ENCODE results near the gene ZNF277.
"Not testable (repeated sequence)": the region's sequence is repeated elsewhere in the genome, so short reads cannot be mapped to it uniquely, and the experiment has no call there.

Gene ZNF277

GRCh38 chr7:112296432-112296831, 89.9 kb downstream of the ZNF277 start:
- no peak for DNase-seq

GRCh38 chr7:112297681-112298080, 91.2 kb downstream of the ZNF277 start:
- DNase-seq: no peak

- no peak for DNase-seq
Observed at GRCh38 chr7:112298543-112299100, 92.1 kb downstream of the ZNF277 start.

- no peak for DNase-seq
Observed at GRCh38 chr7:112300072-112300471, 93.6 kb downstream of the ZNF277 start.

GRCh38 chr7:112300831-112301407, 94.4 kb downstream of the ZNF277 start:
- no peak for DNase-seq

GRCh38 chr7:112302566-112302965, 96.1 kb downstream of the ZNF277 start:
- no peak for DNase-seq

- no peak for DNase-seq
Observed at GRCh38 chr7:112306903-112307302, 100.4 kb downstream of the ZNF277 start.

- no peak for DNase-seq
Observed at GRCh38 chr7:112307506-112307905, 101.0 kb downstream of the ZNF277 start.

- no peak for DNase-seq
Observed at GRCh38 chr7:112308974-112309373, 102.5 kb downstream of the ZNF277 start.

- DNase-seq: not testable (repeated sequence)
Observed at GRCh38 chr7:112316803-112317202, 110.3 kb downstream of the ZNF277 start.

GRCh38 chr7:112322070-112322469, 115.6 kb downstream of the ZNF277 start:
- DNase-seq: no peak

- no peak for DNase-seq
Observed at GRCh38 chr7:112327566-112327965, 121.1 kb downstream of the ZNF277 start.

GRCh38 chr7:112331492-112331891, 125.0 kb downstream of the ZNF277 start:
- no peak for DNase-seq

GRCh38 chr7:112334366-112334765, 127.9 kb downstream of the ZNF277 start:
- DNase-seq: no peak

GRCh38 chr7:112336261-112336660, 129.8 kb downstream of the ZNF277 start:
- DNase-seq: no peak

GRCh38 chr7:112336936-112337576, 130.6 kb downstream of the ZNF277 start:
- DNase-seq: no peak

GRCh38 chr7:112337892-112338291, 131.4 kb downstream of the ZNF277 start:
- DNase-seq: no peak

- DNase-seq: no peak
Observed at GRCh38 chr7:112338786-112339185, 132.3 kb downstream of the ZNF277 start.

GRCh38 chr7:112341464-112341863, 135.0 kb downstream of the ZNF277 start:
- no peak for DNase-seq

GRCh38 chr7:112346381-112347060, 140.0 kb downstream of the ZNF277 start:
- no peak for DNase-seq

GRCh38 chr7:112347088-112347487, 140.6 kb downstream of the ZNF277 start:
- DNase-seq: no peak

- no peak for DNase-seq
Observed at GRCh38 chr7:112350585-112350984, 144.1 kb downstream of the ZNF277 start.

- no peak for DNase-seq
Observed at GRCh38 chr7:112356596-112356995, 150.1 kb downstream of the ZNF277 start.

GRCh38 chr7:112357136-112357535, 150.6 kb downstream of the ZNF277 start:
- no peak for DNase-seq
